Left lung (tissue), 10 donors: ENCODE results near the gene ZNF236. TPM values are rescaled to one million over a fixed set of nuclear protein-coding genes. Genes with fewer than 3 reads are reported as not detected.
A peak's percentile ranks its signal among the peaks of the same experiment; 100 is the strongest.

Experiments
- ATAC-seq: fragments of 200-7000 bp; cut with Tn5 transposase; one replicate; pipeline ENCODE4 v1.9.1; 2020; ENCODE audit warnings: moderate library complexity
- DNase-seq, 4 donors: peaks; one replicate each; pipeline ENCODE4 v3.0.0-alpha.2; 2013 to 2020
- H3K27ac ChIP-seq, 2 donors: fragments of 200-600 bp; sonication (generic) in 1 of 2; one replicate each; pipeline versions ENCODE4 v1.5.0 to v1.8.0; 2020 to 2021
- H3K27me3 ChIP-seq, 2 donors: fragments of 200-600 bp; sonication (generic) in 1 of 2; one replicate each; pipeline versions ENCODE4 v1.5.0 to v1.8.0; 2020 to 2021
- H3K36me3 ChIP-seq, 2 donors: fragments of 200-600 bp; sonication (generic) in 1 of 2; one replicate each; pipeline versions ENCODE4 v1.5.0 to v1.8.0; 2020 to 2021
- H3K4me1 ChIP-seq, 2 donors: fragments of 200-600 bp; one replicate each; pipeline ENCODE4 v1.8.0; 2021
- H3K4me3 ChIP-seq, 2 donors: fragments of 200-600 bp; sonication (generic) in 1 of 2; one replicate each; pipeline versions ENCODE4 v1.5.0 to v1.8.0; 2020 to 2021; ENCODE audit warnings: mild to moderate bottlenecking in 1 of 2
- H3K9me3 ChIP-seq, 2 donors: fragments of 200-600 bp; sonication (generic) in 1 of 2; one replicate each; pipeline versions ENCODE4 v1.5.0 to v1.8.0; 2020 to 2021
- CTCF ChIP-seq, 2 donors: fragments of 200-600 bp; sonication (generic) in 1 of 2; IDR thresholded peaks; one replicate each; pipeline versions ENCODE4 v1.5.0 to v1.8.0; 2021; ENCODE audit warnings: antibody characterized with exemption in 2 of 2
- intact Hi-C, 2 donors: fragments of 100-400 bp; cut with DNase I; formaldehyde crosslinking; loops; one replicate each; pipeline versions ENCODE4 v1.11.2 to v1.14.2; 2022
- polyA plus RNA-seq, 6 donors: library from polyadenylated mRNA; unstranded; fragments of 120-200 nt; gene quantifications; one replicate each; pipeline ENCODE4 v1.2.1, GENCODE V29; 2013; ENCODE audit not compliant: insufficient read length in 6 of 6
- total RNA-seq, 2 donors: library from RNA; stranded (reverse); fragmentation: NEBNext Ultra II Directional; extraction: Animal tissue kit (Norgen Biotek cat#: 25700); gene quantifications; one replicate each; pipeline ENCODE4 v1.2.1, GENCODE V29; 2021
- donor health status: DM: no; HTN: yes; CAD: no.
- donor health status: DM: no; HTN: no; CAD: no.

The ZNF236 gene
- total and polyA plus RNA-seq, 8 donors: 10.9 to 15.1 (median 12.5) TPM

DNA sequence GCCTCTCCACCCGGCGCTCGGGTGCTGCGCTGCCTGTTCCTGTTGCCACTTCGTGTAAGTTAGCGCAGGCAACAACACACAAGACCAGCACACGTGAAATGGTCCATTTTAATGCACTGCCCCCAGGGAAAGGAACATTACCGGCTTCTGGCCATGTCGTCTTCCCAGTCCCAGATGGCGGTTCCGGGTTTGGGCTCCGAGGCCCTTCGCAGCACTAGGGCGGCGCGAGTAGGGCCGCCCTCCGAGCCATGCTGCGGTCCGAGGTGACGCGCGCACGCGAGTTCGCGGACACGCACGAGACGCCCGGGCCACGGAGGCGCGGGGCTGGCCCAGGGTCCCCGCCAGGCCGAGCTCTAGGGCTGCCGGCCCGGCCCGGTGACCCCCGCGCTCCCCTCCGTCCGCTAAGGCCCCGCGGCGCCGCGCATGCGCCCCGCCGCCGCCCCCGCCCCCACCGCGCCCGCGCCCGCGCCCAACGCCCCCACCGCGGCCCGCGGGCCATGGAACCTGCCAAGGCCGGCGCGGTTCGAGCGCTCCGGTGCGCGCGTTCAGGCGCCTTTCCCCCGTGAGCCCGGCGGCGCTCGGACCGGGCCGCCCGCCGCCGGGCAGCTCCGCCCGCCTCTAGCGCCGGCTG, 367 bp upstream of the ZNF236 start:
- H3K27me3 ChIP-seq: no peaks in the 10 kb centered on the region
- peak overlapping the region; percentile 88 to 91 for H3K4me3 ChIP-seq
- H3K27ac ChIP-seq: peak overlapping the region; percentile 95 to 96
- intact Hi-C loops: no loop called here
- no peaks in the 10 kb centered on the region for H3K9me3 ChIP-seq
- no peaks in the 10 kb centered on the region for H3K36me3 ChIP-seq
- ATAC-seq (peak; percentile 53), DNase-seq (peak; percentile 54 to 91 (median 67))
- peaks cover 6 to 41% of the 10 kb centered on the region in 2 donors for H3K4me1 ChIP-seq
- no peak for TF ChIP-seq CTCF (IDR thresholded peaks at IDR 0.05)

DNA sequence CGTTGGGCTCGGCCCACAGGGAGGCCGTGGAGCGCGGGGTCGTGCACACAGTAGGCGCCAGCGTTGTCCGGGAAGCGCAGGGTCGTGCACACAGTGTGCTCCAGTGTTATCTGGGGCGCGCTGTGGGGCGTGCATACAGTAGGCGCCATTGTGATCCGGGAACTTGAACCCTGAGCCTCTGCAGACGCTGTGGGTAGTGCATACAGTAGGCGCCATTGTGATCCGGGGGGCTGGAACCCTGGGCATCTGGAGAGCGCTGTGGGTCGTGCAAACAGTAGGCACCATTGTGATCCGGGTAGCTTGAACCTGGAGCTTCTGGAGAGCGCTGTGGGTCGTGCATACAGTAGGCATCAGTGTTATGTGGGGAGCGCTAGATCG, 793 bp downstream of the ZNF236 start:
- Histone ChIP-seq H3K4me1 (peaks cover 6 to 41% of the 10 kb centered on the region in 2 donors), H3K4me3 (peak overlapping the region; percentile 58 to 91), H3K9me3 (no peaks in the 10 kb centered on the region), H3K27ac (peak overlapping the region; percentile 86 to 95), H3K36me3 (no peaks in the 10 kb centered on the region), H3K27me3 (no peaks in the 10 kb centered on the region)
- DNase-seq (peak in 1 of 4 donors; percentile 40), ATAC-seq (peak; percentile 4)
- intact Hi-C loops: no loop called here
- no peak for TF ChIP-seq CTCF (IDR thresholded peaks at IDR 0.05)

GRCh38 chr18:76823587-76824011, 1.2 kb downstream of the ZNF236 start:
- TF ChIP-seq CTCF (IDR thresholded peaks at IDR 0.05): no peak
- peak; percentile 43 for ATAC-seq
- Histone ChIP-seq H3K4me3 (peak overlapping the region; percentile 58 to 91), H3K36me3 (no peaks in the 10 kb centered on the region), H3K27me3 (no peaks in the 10 kb centered on the region), H3K9me3 (no peaks in the 10 kb centered on the region), H3K4me1 (peaks cover 6 to 38% of the 10 kb centered on the region in 2 donors), H3K27ac (peak overlapping the region; percentile 86 to 95)
- DNase-seq: peak; percentile 39 to 85 (median 58)
- intact Hi-C loops: no loop called here

DNA sequence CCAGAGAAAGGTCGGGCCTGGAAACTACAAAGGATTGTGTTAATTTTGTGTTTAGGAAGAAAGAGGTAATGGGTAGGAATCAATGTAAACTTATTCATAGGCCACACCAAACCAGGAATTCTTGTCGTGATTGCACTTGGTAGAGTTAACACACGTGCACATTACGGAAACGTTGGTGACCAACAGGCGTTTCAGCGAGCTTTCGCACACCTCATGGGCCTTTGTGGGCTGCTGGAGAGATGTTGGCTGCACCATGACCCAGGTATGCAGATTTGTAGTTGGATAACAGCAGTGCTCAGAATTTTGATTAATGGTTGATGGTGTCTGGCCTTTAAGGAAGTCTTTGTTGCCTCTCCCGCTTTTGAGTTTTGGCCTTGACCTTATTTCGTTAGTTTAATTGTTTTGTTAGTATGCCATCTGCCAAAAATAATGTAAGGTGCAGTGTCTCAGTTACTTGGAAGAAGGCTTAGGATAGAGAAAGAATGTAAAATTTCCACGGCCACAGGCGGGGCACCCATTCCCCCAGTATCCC, 1.9 kb downstream of the ZNF236 start:
- TF ChIP-seq CTCF (IDR thresholded peaks at IDR 0.05): no peak
- no peaks in the 10 kb centered on the region for H3K36me3 ChIP-seq
- intact Hi-C loops: no loop called here
- ATAC-seq (no peak), DNase-seq (no peak)
- no peaks in the 10 kb centered on the region for H3K27me3 ChIP-seq
- H3K4me3 ChIP-seq: peak overlapping the region; percentile 58 to 91
- peak overlapping the region in 1 of 2 donors; percentile 95 for H3K27ac ChIP-seq
- H3K4me1 ChIP-seq: peaks cover 6 to 33% of the 10 kb centered on the region in 2 donors
- H3K9me3 ChIP-seq: no peaks in the 10 kb centered on the region

DNA sequence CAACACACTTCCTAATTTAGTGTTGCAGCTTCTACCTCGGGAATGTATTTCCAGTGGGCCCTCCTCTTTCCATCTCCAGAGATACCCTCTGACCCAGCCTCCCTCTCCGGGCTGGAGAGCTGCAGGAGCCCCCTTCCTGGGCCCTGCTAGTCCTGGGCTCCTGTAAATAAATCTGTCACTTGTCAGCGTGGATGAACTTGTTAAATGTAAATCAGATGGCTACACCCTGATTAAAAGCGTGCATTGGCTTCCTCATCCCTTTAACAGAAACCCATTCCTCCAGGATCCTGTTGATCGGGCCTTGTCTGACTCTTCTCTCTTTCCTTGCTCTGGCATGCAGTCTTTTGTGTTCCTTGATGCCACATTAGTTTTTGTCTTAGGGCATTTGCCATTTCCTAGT, 2.4 kb downstream of the ZNF236 start:
- no peak for DNase-seq
- no peaks in the 10 kb centered on the region for H3K27me3 ChIP-seq
- no peak for ATAC-seq
- TF ChIP-seq CTCF (IDR thresholded peaks at IDR 0.05): no peak
- H3K36me3 ChIP-seq: no peaks in the 10 kb centered on the region
- H3K4me1 ChIP-seq: peaks cover 6 to 28% of the 10 kb centered on the region in 2 donors
- no peak overlapping the region for H3K4me3 ChIP-seq
- H3K27ac ChIP-seq: no peak overlapping the region
- intact Hi-C loops: no loop called here
- H3K9me3 ChIP-seq: no peaks in the 10 kb centered on the region
